ENCODE measurements around the gene NINL.
A peak's percentile ranks its signal among the peaks of the same experiment; 100 is the strongest.

The NINL gene

GRCh38 chr20:25543068-25543467, 42.3 kb downstream of the NINL start:
- no peak for DNase-seq
- H3K9me3 Mint-ChIP-seq: no peaks in the 10 kb centered on the region
- no peak for ATAC-seq (replicated peaks)
- H3K36me3 Mint-ChIP-seq (ENCODE audit: insufficient read depth): no peaks in the 10 kb centered on the region
- H3K27ac Mint-ChIP-seq: no peak overlapping the region
- H3K4me3 Mint-ChIP-seq: no peak overlapping the region
- peaks cover 0 to 2% of the 10 kb centered on the region in 2 donors for H3K4me1 Mint-ChIP-seq (ENCODE audit: low read depth in 2 of 2)
- H3K27me3 Mint-ChIP-seq: no peaks in the 10 kb centered on the region

- no peak for ATAC-seq (replicated peaks)
- H3K9me3 Mint-ChIP-seq: no peaks in the 10 kb centered on the region
Observed at GRCh38 chr20:25541676-25542075, 43.7 kb downstream of the NINL start.

GRCh38 chr20:25539742-25540672, 45.3 kb downstream of the NINL start:
- Mint-ChIP-seq H3K4me3 (no peak overlapping the region), H3K9me3 (no peaks in the 10 kb centered on the region), H3K4me1 (ENCODE audit: low read depth in 2 of 2) (no peaks in the 10 kb centered on the region), H3K27me3 (peaks cover 0 to 6% of the 10 kb centered on the region in 2 donors), H3K36me3 (ENCODE audit: insufficient read depth) (peaks cover 2% of the 10 kb centered on the region), H3K27ac (no peak overlapping the region)
- no peak for ATAC-seq (replicated peaks)
- DNase-seq: no peak

More at GRCh38 chr20:25541676-25542075, 43.7 kb downstream of the NINL start:
- H3K36me3 Mint-ChIP-seq (ENCODE audit: insufficient read depth): no peaks in the 10 kb centered on the region
- H3K4me3 Mint-ChIP-seq: no peak overlapping the region
- H3K27me3 Mint-ChIP-seq: no peaks in the 10 kb centered on the region
- DNase-seq: no peak
- no peak overlapping the region for H3K27ac Mint-ChIP-seq
- no peaks in the 10 kb centered on the region for H3K4me1 Mint-ChIP-seq (ENCODE audit: low read depth in 2 of 2)

- ATAC-seq (replicated peaks) (no peak), DNase-seq (no peak)
- H3K9me3 Mint-ChIP-seq: no peaks in the 10 kb centered on the region
- H3K4me3 Mint-ChIP-seq: no peak overlapping the region
- peaks cover 0 to 6% of the 10 kb centered on the region in 2 donors for H3K27me3 Mint-ChIP-seq
- H3K27ac Mint-ChIP-seq: no peak overlapping the region
- no peaks in the 10 kb centered on the region for H3K4me1 Mint-ChIP-seq (ENCODE audit: low read depth in 2 of 2)
- H3K36me3 Mint-ChIP-seq (ENCODE audit: insufficient read depth): peaks cover 3% of the 10 kb centered on the region
Observed at GRCh38 chr20:25538838-25539665, 46.3 kb downstream of the NINL start.

GRCh38 chr20:25537890-25538289, 47.4 kb downstream of the NINL start:
- Mint-ChIP-seq H3K27ac (no peak overlapping the region), H3K4me3 (no peak overlapping the region), H3K4me1 (ENCODE audit: low read depth in 2 of 2) (no peaks in the 10 kb centered on the region)

GRCh38 chr20:25535762-25536161, 49.6 kb downstream of the NINL start:
- Mint-ChIP-seq H3K27ac (no peak overlapping the region), H3K4me1 (ENCODE audit: low read depth in 2 of 2) (no peaks in the 10 kb centered on the region), H3K36me3 (ENCODE audit: insufficient read depth) (peaks cover 3% of the 10 kb centered on the region), H3K9me3 (no peaks in the 10 kb centered on the region), H3K4me3 (no peak overlapping the region), H3K27me3 (peaks cover 0 to 6% of the 10 kb centered on the region in 2 donors)
- no peak for ATAC-seq (replicated peaks)
- no peak for DNase-seq

More at GRCh38 chr20:25537890-25538289, 47.4 kb downstream of the NINL start:
- no peak for ATAC-seq (replicated peaks)
- DNase-seq: no peak
- peaks cover 3% of the 10 kb centered on the region for H3K36me3 Mint-ChIP-seq (ENCODE audit: insufficient read depth)
- H3K27me3 Mint-ChIP-seq: peaks cover 0 to 6% of the 10 kb centered on the region in 2 donors
- no peaks in the 10 kb centered on the region for H3K9me3 Mint-ChIP-seq

- ATAC-seq (replicated peaks): no peak
Observed at GRCh38 chr20:25534845-25535244, 50.5 kb downstream of the NINL start.

GRCh38 chr20:25533920-25534700, 51.2 kb downstream of the NINL start:
- ATAC-seq (replicated peaks): no peak
- Mint-ChIP-seq H3K4me3 (no peak overlapping the region), H3K9me3 (peaks cover 0 to 6% of the 10 kb centered on the region in 2 donors)

More at GRCh38 chr20:25534845-25535244, 50.5 kb downstream of the NINL start:
- H3K36me3 Mint-ChIP-seq (ENCODE audit: insufficient read depth): peaks cover 3% of the 10 kb centered on the region
- peaks cover 0 to 6% of the 10 kb centered on the region in 2 donors for H3K9me3 Mint-ChIP-seq
- peaks cover 0 to 6% of the 10 kb centered on the region in 2 donors for H3K27me3 Mint-ChIP-seq
- H3K27ac Mint-ChIP-seq: no peak overlapping the region
- H3K4me1 Mint-ChIP-seq (ENCODE audit: low read depth in 2 of 2): no peaks in the 10 kb centered on the region
- no peak for DNase-seq
- no peak overlapping the region for H3K4me3 Mint-ChIP-seq

GRCh38 chr20:25532971-25533391, 52.4 kb downstream of the NINL start:
- ATAC-seq (replicated peaks): no peak
- Mint-ChIP-seq H3K36me3 (ENCODE audit: insufficient read depth) (peaks cover 3% of the 10 kb centered on the region), H3K9me3 (peaks cover 0 to 6% of the 10 kb centered on the region in 2 donors), H3K4me3 (no peak overlapping the region), H3K27ac (no peak overlapping the region), H3K27me3 (peaks cover 0 to 6% of the 10 kb centered on the region in 2 donors), H3K4me1 (ENCODE audit: low read depth in 2 of 2) (no peaks in the 10 kb centered on the region)
- no peak for DNase-seq

More at GRCh38 chr20:25533920-25534700, 51.2 kb downstream of the NINL start:
- Mint-ChIP-seq H3K36me3 (ENCODE audit: insufficient read depth) (peaks cover 3% of the 10 kb centered on the region), H3K27ac (peak overlapping the region in 1 of 2 donors; percentile 1), H3K4me1 (ENCODE audit: low read depth in 2 of 2) (no peaks in the 10 kb centered on the region), H3K27me3 (peaks cover 0 to 6% of the 10 kb centered on the region in 2 donors)
- DNase-seq: no peak

GRCh38 chr20:25532015-25532751, 53.1 kb downstream of the NINL start:
- Mint-ChIP-seq H3K36me3 (ENCODE audit: insufficient read depth) (peaks cover 3% of the 10 kb centered on the region), H3K27me3 (peaks cover 0 to 6% of the 10 kb centered on the region in 2 donors), H3K4me3 (no peak overlapping the region), H3K27ac (no peak overlapping the region), H3K4me1 (ENCODE audit: low read depth in 2 of 2) (no peaks in the 10 kb centered on the region), H3K9me3 (peaks cover 0 to 6% of the 10 kb centered on the region in 2 donors)
- ATAC-seq (replicated peaks) (no peak), DNase-seq (no peak)

- Mint-ChIP-seq H3K4me3 (no peak overlapping the region), H3K27ac (no peak overlapping the region), H3K9me3 (peaks cover 0 to 6% of the 10 kb centered on the region in 2 donors), H3K36me3 (ENCODE audit: insufficient read depth) (no peaks in the 10 kb centered on the region), H3K4me1 (ENCODE audit: low read depth in 2 of 2) (no peaks in the 10 kb centered on the region), H3K27me3 (peaks cover 0 to 12% of the 10 kb centered on the region in 2 donors)
- DNase-seq (no peak), ATAC-seq (replicated peaks) (no peak)
Observed at GRCh38 chr20:25529295-25529951, 55.9 kb downstream of the NINL start.

GRCh38 chr20:25527949-25528348, 57.4 kb downstream of the NINL start:
- Mint-ChIP-seq H3K27ac (no peak overlapping the region), H3K4me3 (no peak overlapping the region), H3K9me3 (peaks cover 0 to 6% of the 10 kb centered on the region in 2 donors), H3K4me1 (ENCODE audit: low read depth in 2 of 2) (no peaks in the 10 kb centered on the region), H3K36me3 (ENCODE audit: insufficient read depth) (no peaks in the 10 kb centered on the region), H3K27me3 (peaks cover 0 to 12% of the 10 kb centered on the region in 2 donors)
- ATAC-seq (replicated peaks): no peak
- DNase-seq: no peak
